IMR-90 (cell line): Measurements from ENCODE around the gene BTBD9. TPM values are rescaled to one million over a fixed set of nuclear protein-coding genes. Genes with fewer than 3 reads are reported as not detected.

Source experiments
- ATAC-seq: fragments of 200-7000 bp; cut with Tn5 transposase; 2 replicates; pipeline ENCODE4 v1.9.1; 2020; ENCODE audit warnings: low read depth, mild to moderate bottlenecking, moderate library complexity
- BruUV-seq: library from RNA; stranded (reverse); fragments of 400-500 nt; replicated peaks from 2 replicates; lab custom pipeline; 2021; lab: Mats Ljungman, UMichigan
- CTCF ChIA-PET: fragments of 300-600 bp; formaldehyde crosslinking; extraction: SDS; loops from one replicate; lab custom pipeline; 2021; ENCODE audit warnings: antibody characterized with exemption; lab: Yijun Ruan, JAX
- POLR2A ChIA-PET: fragments of 300-600 bp; sonication (Branson Sonifier 250); formaldehyde crosslinking; loops from one replicate; lab custom pipeline; 2022; ENCODE audit warnings: antibody characterized with exemption; ENCODE audit not compliant: unreplicated experiment; lab: Charles Lee
- DNase-seq: peaks from one replicate; pipeline ENCODE4 v3.0.0; 2013
- H2AFZ ChIP-seq: replicated peaks from 2 replicates; pipeline ENCODE3; 2013; ENCODE audit warnings: low read length, mild to moderate bottlenecking; ENCODE audit not compliant: poor library complexity
- H2AK5ac ChIP-seq: 2 replicates; pipeline ENCODE4 v1.6.1; 2013; ENCODE audit warnings: low read depth, low read length, inconsistent platforms
- H2AK9ac ChIP-seq: replicated peaks from 2 replicates; pipeline ENCODE3; 2013; ENCODE audit warnings: mild to moderate bottlenecking, low read depth, low read length, moderate library complexity; ENCODE audit not compliant: poor library complexity
- H2BK120ac ChIP-seq: 2 replicates; pipeline ENCODE4 v1.6.1; 2013; ENCODE audit warnings: low read depth, low read length, inconsistent platforms
- H2BK15ac ChIP-seq: 3 replicates; pipeline ENCODE4 v1.6.1; 2013; ENCODE audit warnings: low read depth, low read length, inconsistent platforms
- H2BK20ac ChIP-seq: 2 replicates; pipeline ENCODE4 v1.6.1; 2013; ENCODE audit warnings: low read depth, mild to moderate bottlenecking, inconsistent platforms, low read length, moderate library complexity
- H2BK5ac ChIP-seq: 2 replicates; pipeline ENCODE4 v1.6.1; 2013; ENCODE audit warnings: mild to moderate bottlenecking, low read depth, low read length, inconsistent platforms; ENCODE audit not compliant: poor library complexity, severe bottlenecking
- H3K14ac ChIP-seq: replicated peaks from 2 replicates; pipeline ENCODE4 v1.6.1; 2013; ENCODE audit warnings: low read depth, low read length, inconsistent platforms
- H3K18ac ChIP-seq: 2 replicates; pipeline ENCODE4 v1.6.1; 2013; ENCODE audit warnings: low read depth, low read length, control low read depth
- H3K23ac ChIP-seq: 2 replicates; pipeline ENCODE4 v1.6.1; 2013; ENCODE audit warnings: low read depth, low read length, inconsistent platforms
- H3K27ac ChIP-seq: 2 replicates; pipeline ENCODE4 v1.5.1; 2013; ENCODE audit warnings: mild to moderate bottlenecking, control low read depth, low read length; ENCODE audit not compliant: insufficient read depth
- H3K27me3 ChIP-seq: 2 replicates; pipeline ENCODE4 v1.6.1; 2013; ENCODE audit warnings: low read length; ENCODE audit not compliant: control insufficient read depth, insufficient read depth
- H3K36me3 ChIP-seq: 2 replicates; pipeline ENCODE4 v1.6.1; 2013; ENCODE audit warnings: low read length, mixed read lengths; ENCODE audit not compliant: control insufficient read depth, insufficient read depth
- H3K4ac ChIP-seq: 2 replicates; pipeline ENCODE4 v1.6.1; 2013; ENCODE audit warnings: low read depth, low read length, inconsistent platforms
- H3K4me1 ChIP-seq: 2 replicates; pipeline ENCODE4 v1.6.1; 2013; ENCODE audit warnings: low read length, mixed read lengths; ENCODE audit not compliant: control insufficient read depth, insufficient read depth
- H3K4me2 ChIP-seq: 2 replicates; pipeline ENCODE4 v1.6.1; 2013; ENCODE audit warnings: low read depth, mild to moderate bottlenecking, control low read depth, low read length, moderate library complexity
- H3K4me3 ChIP-seq: 2 replicates; pipeline ENCODE4 v1.5.1; 2013; ENCODE audit warnings: low read depth, mild to moderate bottlenecking, control low read depth, low read length, moderate library complexity; ENCODE audit not compliant: insufficient read depth
- H3K56ac ChIP-seq: 2 replicates; pipeline ENCODE4 v1.6.1; 2013; ENCODE audit warnings: low read length, inconsistent platforms; ENCODE audit not compliant: insufficient read depth; ENCODE audit errors: extremely low read depth
- H3K79me1 ChIP-seq, 2 experiments: 2 replicates each; pipeline ENCODE4 v1.6.1; 2013; ENCODE audit warnings: low read length in 2 of 2, inconsistent platforms in 1 of 2, low read depth in 1 of 2
- H3K9ac ChIP-seq: 2 replicates; pipeline ENCODE4 v1.6.1; 2013; ENCODE audit warnings: low read depth, low read length, control low read depth
- H3K9me1 ChIP-seq: 2 replicates; pipeline ENCODE4 v1.6.1; 2013; ENCODE audit warnings: low read length, inconsistent platforms; ENCODE audit not compliant: insufficient read depth
- H3K9me3 ChIP-seq: 2 replicates; pipeline ENCODE4 v1.6.1; 2013; ENCODE audit warnings: low read length; ENCODE audit not compliant: control insufficient read depth, insufficient read depth
- H4K20me1 ChIP-seq: 2 replicates; pipeline ENCODE4 v1.6.1; 2013; ENCODE audit warnings: low read length, inconsistent platforms; ENCODE audit not compliant: insufficient read depth
- H4K5ac ChIP-seq: 2 replicates; pipeline ENCODE4 v1.6.1; 2013; ENCODE audit warnings: mild to moderate bottlenecking, low read depth, low read length, control low read depth
- H4K8ac ChIP-seq, 2 experiments: 2 replicates each; pipeline ENCODE4 v1.6.1; 2013; ENCODE audit warnings: low read depth in 2 of 2, low read length in 2 of 2, control low read depth in 1 of 2, inconsistent platforms in 1 of 2
- H4K91ac ChIP-seq: 2 replicates; pipeline ENCODE4 v1.6.1; 2013; ENCODE audit warnings: low read depth, low read length, inconsistent platforms; ENCODE audit not compliant: insufficient read depth
- CEBPB ChIP-seq: IDR thresholded peaks from 2 replicates; pipeline ENCODE4 v1.6.1; 2012; ENCODE audit warnings: low read depth, low read length, improper control_type of control experiment
- MAZ ChIP-seq: IDR thresholded peaks from 2 replicates; pipeline ENCODE4 v1.6.1; 2012; ENCODE audit warnings: low read depth, mild to moderate bottlenecking, low read length, improper control_type of control experiment, moderate library complexity, borderline replicate concordance
- NFE2L2 ChIP-seq: fragments of 150-350 bp; IDR thresholded peaks from 2 replicates; pipeline ENCODE4 v1.6.1; 2016; ENCODE audit warnings: low read depth, mild to moderate bottlenecking, low read length
- RAD21 ChIP-seq: IDR thresholded peaks from 2 replicates; pipeline ENCODE4 v1.6.1; 2012; ENCODE audit warnings: low read length, improper control_type of control experiment
- RCOR1 ChIP-seq: IDR thresholded peaks from 2 replicates; pipeline ENCODE4 v1.6.1; 2012; ENCODE audit warnings: mild to moderate bottlenecking, low read length, improper control_type of control experiment; ENCODE audit not compliant: insufficient replicate concordance
- SMC3 ChIP-seq: fragments of 150-350 bp; IDR thresholded peaks from 2 replicates; pipeline ENCODE4 v1.6.1; 2016; ENCODE audit warnings: low read depth, mild to moderate bottlenecking, antibody characterized with exemption, low read length, moderate library complexity
- WGBS, 2 experiments: methylation state at CpG; one replicate each; pipeline versions ENCODE4 v1.1.5 to v1.1.7; 2013; ENCODE audit warnings: missing lambda C conversion rate in 2 of 2; ENCODE audit not compliant: insufficient read length in 1 of 2; ENCODE audit errors: extremely low coverage in 2 of 2; 5-methylcytosine and 5-hydroxymethylcytosine counted together
- dilution Hi-C: fragments of 300-500 bp; cut with HindIII; formaldehyde crosslinking; loops from one replicate; pipeline ENCODE4 v1.14.3; 2018; ENCODE audit warnings: low sequenced_read_pairs; ENCODE audit not compliant: unreplicated experiment
- in situ Hi-C: fragments of 300-500 bp; cut with MboI; formaldehyde crosslinking; loops from 3 replicates; pipeline ENCODE4 v1.14.3; 2019; ENCODE audit warnings: low sequenced_read_pairs, inconsistent platforms, mixed read lengths
- intact Hi-C: fragments of 100-400 bp; cut with micrococcal nuclease; formaldehyde crosslinking; loops from 2 replicates; pipeline ENCODE4 v1.10.0; 2022
- polyA plus RNA-seq, 3 experiments: library from polyadenylated mRNA; depleted of rRNA; stranded (reverse); fragments of >200 nt; gene quantifications; 2 replicates each; pipeline ENCODE4 v1.2.3, GENCODE V29; 2012; ENCODE audit warnings: low replicate concordance in 1 of 3
- total RNA-seq: library from RNA; depleted of rRNA; stranded (reverse); fragments of >200 nt; gene quantifications from 2 replicates; pipeline ENCODE4 v1.2.3, GENCODE V29; 2012
- TF ChIP-seq, protein P1 (sequence below): fragments of 150-350 bp; IDR thresholded peaks from 2 replicates; pipeline ENCODE4 v1.6.1; 2016; ENCODE audit warnings: low read depth, mild to moderate bottlenecking, low read length, moderate library complexity, borderline replicate concordance

The BTBD9 gene
- total and polyA plus RNA-seq, 2 of the 4 experiments (the other 2 are of a cell fraction) = 4.1 to 22.0 TPM

DNA sequence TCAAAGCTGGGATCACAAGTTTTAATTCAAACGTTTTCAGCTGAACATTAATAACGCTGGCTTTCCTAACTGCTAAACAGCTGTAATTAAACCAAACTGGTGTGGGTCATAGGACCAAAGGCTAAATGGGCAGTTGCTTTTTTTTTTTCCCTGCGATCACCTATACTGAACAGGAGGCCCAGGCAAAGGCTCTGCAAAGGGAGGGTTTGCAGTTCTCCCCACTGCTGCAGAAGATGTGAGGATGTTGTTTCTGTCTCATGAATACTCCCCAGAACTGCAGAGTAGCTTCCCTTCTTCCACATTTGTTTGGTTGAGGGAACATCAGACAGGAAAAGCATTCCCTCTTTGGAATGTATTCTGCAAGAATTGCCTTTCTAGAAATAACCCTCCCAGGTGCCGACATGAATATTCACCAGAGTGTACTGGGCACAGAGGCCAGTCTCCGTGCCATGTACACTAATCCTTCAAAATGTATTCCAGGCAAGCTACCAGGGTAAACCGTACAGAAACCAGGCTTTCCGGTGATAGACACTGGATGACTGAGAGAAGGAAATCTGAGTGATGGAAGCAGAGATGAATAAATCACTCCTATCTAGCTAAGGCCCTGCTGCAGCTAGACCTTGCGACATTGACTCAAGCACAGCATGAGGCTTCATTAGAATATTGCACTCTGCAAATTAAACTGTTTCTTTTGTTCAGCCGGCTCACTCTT, 370.1 kb downstream of the BTBD9 start:
- Histone ChIP-seq H2BK5ac (no peak overlapping the region), H3K4me3 (no peak overlapping the region), H3K56ac (no peak overlapping the region), H2AK9ac (no peak overlapping the region), H4K20me1 (no peaks in the 10 kb centered on the region), H4K8ac (peak overlapping the region in 1 of 2 experiments; percentile 3; a peak in 1 of 4 replicates), H3K9ac (no peak overlapping the region), H3K9me3 (no peaks in the 10 kb centered on the region), H2BK120ac (peak overlapping the region; percentile 74; the same call in 1 of the 2 replicates), H2BK20ac (peak overlapping the region; percentile 37; the same call in 1 of the 2 replicates), H3K4me1 (peaks cover 24% of the 10 kb centered on the region), H3K4ac (peak overlapping the region; percentile 5; the same call in 1 of the 2 replicates), H4K91ac (no peak overlapping the region), H3K9me1 (peaks cover 17% of the 10 kb centered on the region), H4K5ac (no peak overlapping the region), H3K36me3 (no peaks in the 10 kb centered on the region), H3K18ac (no peak overlapping the region), H2AK5ac (0 out of 2 replicates have a peak overlapping the region, but pooled peaks have one; percentile 6), H2BK15ac (peak overlapping the region; percentile 47; the same call in 1 of the 3 replicates), H3K14ac (peak overlapping the region; percentile 14; the same call in 1 of the 2 replicates), H3K27me3 (no peaks in the 10 kb centered on the region), H3K27ac (no peak overlapping the region), H3K79me1 (peaks cover 0 to 13% of the 10 kb centered on the region in 2 experiments; a peak in 2 of 4 replicates), H3K4me2 (no peak overlapping the region), H3K23ac (no peak overlapping the region), H2AFZ (no peak overlapping the region)
- no TSS peak for BruUV-seq
- CTCF ChIA-PET = interaction anchor here (0.6 to 0.7 kb wide), 2 partner anchors 8 to 640 kb away, joined by 3 to 5 read pairs; no protein-coding TSS in a partner anchor
- in situ Hi-C loops (no loop called here), dilution Hi-C loops (no loop called here), intact Hi-C loops (loop anchor here (5.0 kb wide), 1 partner anchor 232 kb away; no protein-coding TSS in a partner anchor)
- DNase-seq (no peak), ATAC-seq (no peak)
- no CpG with 5 or more reads among the region's 9 CpGs for WGBS, 2 experiments
- POLR2A ChIA-PET = no interaction called here
- TF ChIP-seq, protein P1, sequence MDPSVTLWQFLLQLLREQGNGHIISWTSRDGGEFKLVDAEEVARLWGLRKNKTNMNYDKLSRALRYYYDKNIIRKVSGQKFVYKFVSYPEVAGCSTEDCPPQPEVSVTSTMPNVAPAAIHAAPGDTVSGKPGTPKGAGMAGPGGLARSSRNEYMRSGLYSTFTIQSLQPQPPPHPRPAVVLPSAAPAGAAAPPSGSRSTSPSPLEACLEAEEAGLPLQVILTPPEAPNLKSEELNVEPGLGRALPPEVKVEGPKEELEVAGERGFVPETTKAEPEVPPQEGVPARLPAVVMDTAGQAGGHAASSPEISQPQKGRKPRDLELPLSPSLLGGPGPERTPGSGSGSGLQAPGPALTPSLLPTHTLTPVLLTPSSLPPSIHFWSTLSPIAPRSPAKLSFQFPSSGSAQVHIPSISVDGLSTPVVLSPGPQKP = no peak
- TF ChIP-seq RAD21 (no peak), CEBPB (peak; percentile 54; the same call in 1 of the 2 replicates), RCOR1 (no peak), MAZ (no peak), NFE2L2 (no peak), SMC3 (no peak)
